Measurements from ENCODE around the gene IKZF3.
"Not testable (repeated sequence)": the region's sequence is repeated elsewhere in the genome, so short reads cannot be mapped to it uniquely, and the experiment has no call there.

The IKZF3 gene

DNA sequence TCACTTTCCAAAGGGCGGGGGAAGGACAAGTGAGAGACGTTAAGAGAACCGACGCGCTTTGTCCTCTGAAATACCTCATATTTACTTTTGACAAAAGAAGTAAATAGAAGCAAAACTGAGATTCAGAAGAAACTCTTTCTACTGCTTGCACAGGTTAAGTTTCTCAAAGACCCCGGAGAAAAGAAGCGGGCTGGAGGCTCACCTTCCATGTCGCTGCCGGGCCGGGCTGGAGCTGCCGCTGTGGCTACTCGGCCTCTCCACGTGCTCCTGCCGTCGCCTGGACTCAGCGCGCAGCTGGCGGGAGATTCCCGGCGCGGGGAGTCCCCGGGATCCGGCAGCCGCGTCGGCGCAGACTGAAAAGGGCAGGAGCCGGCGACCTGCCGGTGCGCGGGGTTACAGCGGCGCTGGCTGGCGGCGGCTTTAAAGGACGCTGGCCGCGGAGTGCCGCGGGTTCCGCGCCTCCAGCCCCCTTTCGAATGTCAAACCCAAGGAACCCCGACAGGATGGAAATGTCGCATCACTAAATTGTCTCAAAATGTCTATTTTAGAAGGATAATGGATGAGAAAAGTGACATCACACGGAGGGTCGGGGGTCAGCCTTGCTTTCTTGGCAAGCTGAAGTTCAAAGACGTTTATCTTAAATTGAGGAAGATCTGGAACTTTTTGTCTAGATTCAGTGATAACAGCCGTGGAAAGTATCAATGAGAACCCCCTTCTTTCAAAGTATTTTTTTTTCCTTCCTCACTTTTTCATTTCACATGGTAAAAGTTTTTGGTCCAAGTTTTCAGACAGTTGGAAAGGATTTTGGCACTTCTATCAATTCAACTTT lies at the start of gene IKZF3:
Gene IKZF3 (minus strand): TSS at position 395 of the 829 bp plus-strand sequence. CDS start 186 bp downstream, at position 209.
- peak; percentile 90 to 92 for DNase-seq

DNA sequence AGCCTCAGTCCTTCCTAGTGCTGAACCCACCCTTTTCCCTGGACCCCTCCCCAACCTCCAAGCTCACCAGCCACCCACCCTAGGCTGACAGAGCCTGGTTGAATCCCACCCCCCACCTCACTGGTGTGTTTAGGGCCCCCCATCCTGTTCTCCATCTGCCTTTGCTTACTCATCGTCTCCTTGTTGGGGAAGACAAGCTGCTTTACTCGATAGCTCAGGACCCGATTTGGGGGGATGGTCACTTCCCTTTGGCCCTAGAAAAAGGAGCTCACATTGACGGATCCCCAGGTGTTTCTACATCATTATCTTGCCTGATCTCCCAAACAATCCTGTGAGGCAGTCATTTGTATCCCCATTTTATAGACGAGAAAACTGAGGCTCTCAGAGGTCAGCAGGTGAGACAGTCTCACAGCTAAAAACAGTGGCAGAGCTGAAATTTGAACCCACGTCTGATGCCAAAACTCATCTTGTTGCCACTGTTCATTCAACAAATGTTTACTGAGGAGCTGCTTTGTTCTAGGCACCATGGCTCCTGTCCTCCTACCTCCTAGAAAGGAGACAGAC lies 44.8 kb upstream of the IKZF3 start:
- no peak for DNase-seq

DNA sequence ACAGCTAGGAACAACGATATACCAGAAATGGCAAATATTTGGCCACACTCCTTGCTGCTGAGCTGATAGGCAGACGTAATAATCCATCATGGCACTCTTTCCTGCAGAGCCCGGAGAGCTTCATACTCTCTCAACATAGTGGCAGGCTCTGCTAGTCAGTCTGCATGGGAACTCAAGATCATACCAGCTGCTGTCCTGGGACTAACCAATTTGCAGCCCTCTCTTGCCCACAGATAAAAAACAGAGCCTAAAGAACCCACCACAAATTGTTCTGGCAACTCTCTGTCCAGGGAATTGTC lies 40.8 kb upstream of the IKZF3 start:
- no peak for DNase-seq

DNA sequence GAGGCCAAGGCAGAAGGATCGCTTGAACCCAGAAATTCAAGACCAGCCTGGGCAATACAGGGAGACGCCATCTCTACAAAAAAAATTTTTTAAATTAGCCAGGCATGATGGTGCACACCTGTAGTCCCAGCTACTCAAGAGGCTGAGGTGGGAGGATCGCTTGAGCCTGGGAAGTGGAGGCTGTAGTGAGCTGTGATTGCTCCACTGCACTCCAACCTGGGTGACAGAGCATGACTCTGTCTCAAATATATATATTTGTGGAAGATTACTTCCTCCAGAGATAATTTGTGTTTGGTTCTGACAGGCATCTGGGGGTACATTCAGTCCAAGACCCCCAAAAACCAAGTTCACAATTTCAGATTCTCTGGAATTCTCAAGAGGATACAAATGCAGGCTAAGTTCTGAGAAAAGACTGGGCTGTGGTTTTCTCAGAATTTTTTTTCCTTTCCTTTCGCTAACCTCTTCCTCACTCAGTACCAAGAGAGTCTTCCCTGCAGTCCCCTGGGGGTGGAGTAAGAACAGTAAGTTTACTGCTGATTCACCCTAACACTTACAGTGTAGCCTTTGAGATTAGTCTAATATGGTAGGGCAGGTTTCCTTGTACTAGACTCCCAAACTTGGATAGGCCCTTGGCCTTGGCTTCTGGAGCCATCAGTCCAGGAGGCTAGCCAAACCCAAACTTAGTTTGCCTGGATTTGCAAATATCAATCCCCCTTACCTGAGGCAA lies 39.2 kb upstream of the IKZF3 start:
- peak in 1 of 2 experiments; percentile 13 for DNase-seq

DNA sequence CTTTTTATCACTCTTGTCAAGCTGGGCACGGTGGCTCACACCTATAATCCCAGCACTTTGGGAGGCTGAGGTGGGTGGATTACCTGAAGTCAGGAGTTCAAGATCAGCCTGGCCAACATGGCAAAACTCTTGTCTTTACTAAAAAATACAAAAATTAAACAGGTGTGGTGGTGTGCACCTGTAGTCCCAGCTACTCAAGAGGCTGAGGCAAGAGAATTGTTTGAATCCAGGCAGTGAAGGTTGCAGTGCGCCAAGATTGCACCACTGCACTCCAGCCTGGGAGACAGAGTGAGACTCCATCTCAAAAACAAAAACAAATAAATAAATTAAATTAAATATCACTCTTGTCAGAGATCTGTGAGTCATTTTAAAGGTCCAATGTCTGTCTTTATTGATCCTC lies 37.9 kb upstream of the IKZF3 start:
- not testable (repeated sequence) for DNase-seq

DNA sequence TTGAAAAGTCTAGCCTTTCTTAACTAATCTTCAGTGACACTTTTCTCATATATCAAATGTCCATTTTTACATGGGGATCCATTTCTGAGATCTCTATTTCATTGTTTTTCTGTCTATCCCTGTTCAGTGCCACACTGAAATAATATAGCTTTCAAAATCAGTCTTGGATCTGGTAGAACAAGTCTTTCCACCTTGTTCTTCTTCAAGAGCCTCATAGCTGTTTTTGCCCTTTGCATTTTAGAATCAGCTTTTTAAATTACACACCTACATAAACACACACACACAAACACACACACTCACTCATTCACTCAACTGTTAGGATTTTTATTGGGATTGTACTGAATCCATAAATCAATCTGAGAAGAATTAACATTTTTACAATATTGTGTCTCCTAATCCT lies 35.1 kb upstream of the IKZF3 start:
- DNase-seq = no peak

DNA sequence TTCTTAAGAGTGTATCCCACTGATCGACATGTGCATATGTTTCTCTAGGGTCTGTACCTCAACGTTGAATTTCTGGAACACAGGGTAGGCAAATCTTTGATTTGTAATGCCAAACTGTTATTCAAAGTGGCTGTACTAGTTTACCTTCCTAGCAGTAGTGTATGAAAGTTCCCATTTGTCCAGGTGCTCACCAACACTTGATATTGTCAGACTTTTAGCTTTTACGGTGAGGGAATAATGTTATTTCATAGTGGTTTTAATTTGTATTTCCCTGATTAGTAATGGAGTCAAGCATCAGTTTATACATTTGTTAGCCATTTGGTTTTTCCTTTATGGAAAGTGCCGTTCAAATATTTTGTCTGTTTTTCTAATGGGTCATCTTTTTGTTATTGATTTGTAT lies 34.0 kb upstream of the IKZF3 start:
- DNase-seq = no peak

DNA sequence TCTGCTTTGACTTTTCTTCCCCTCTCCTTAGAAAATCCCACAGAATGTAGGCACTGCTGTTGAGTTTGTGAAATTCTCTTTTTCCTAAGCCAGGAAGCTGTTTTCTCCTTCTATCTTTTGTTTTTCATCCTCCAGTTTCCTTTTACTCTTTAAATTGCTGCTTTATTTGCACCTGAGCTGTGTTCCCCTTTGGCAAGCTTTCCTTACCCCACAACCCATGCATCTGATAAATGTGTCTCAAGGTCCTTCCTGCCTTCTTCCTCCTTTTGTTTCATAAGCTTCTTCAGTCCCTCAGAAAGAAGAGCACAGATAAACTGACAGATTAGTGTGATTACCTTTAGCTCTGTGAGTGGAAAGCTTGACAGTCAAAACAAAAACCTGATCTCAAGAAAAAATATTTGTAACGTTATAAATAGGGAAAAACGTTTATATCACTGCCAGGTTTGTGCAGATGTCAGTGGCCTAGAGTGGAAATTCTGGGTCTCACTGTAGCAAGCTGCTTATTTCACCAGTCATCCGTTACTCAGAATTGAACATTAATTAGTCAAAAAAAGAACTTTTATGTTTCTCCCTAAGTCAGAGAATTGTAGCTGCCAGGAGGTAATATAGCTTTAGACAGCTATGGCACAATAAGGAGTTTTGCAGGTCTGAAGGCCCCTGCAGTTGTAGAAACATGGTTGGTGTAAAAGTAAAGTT lies 30.7 kb upstream of the IKZF3 start:
- peak in 1 of 2 experiments; percentile 7 for DNase-seq

DNA sequence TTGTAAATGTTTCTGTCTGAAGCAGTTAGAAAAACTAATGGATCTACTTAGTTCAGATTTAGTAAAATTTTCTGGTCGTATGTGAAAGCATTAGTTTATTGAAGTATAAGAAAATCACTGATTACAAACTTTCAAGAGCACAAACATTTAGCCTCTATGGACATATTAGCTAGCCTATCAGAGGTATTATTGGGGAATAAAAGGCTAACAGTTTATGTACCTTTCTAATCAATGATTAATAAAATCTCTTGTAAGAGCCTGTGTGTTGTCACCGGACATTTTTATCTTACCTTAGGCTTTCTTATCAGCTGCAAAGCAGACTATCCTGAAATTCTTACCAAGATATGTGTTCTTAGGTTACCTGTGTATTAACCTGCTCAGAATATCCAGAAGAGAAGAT lies 25.1 kb upstream of the IKZF3 start:
- DNase-seq = no peak

DNA sequence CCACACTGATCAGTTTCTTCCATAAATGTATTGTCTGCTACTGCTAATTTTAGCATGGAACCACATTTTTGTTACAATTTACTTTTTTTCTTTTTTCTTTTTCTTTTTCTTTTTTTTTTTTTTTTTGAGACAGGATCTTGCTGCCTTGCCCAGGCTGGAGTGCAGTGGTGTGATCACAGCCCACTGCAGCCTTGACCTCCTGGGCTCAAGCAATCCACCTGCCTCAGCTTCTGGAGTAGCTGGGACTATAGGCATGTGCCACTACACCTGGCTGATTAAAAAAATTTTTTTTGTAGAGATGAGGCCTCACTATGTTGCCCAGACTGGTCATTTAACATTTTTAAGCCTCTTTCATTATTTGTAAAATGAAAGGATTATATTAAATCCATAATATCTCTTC lies 23.0 kb upstream of the IKZF3 start:
- no peak for DNase-seq

DNA sequence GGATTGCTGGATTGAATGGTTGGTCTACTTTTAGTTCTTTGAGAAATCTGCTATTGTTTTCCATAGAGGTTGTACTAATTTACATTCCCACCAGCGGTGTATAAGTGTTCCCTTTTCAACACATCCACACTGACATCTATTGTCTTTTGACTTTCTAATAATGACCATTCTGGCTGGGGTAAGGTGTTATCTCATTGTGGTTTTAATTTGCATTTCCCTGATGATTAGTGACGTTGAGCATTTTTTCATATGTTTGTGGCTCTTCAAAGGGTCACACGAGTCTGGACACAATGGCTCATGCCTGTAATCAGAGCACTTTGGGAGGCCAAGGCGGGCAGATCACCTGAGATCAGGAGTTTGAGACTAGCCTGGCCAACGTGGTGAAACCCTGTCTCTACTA lies 22.0 kb upstream of the IKZF3 start:
- DNase-seq = not testable (repeated sequence)

DNA sequence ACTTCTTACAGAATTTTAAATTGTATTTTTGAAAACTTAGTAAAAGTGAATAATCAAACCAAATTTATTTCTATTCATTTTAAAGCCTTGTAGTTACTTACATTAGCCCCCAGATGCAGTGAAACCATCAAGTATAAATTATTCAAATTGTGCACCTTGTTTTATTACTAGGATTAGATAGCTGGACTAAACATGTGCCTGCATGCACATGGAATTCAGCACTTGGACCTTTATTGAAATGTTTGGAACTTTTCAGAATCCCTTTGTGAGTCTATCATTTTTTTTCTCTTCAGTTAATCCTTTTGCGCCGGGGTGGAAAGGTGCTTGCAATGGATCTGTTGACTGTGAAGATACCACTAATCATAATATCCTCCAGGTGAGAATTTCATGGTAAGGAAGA lies 8.6 kb upstream of the IKZF3 start:
- DNase-seq = no peak

DNA sequence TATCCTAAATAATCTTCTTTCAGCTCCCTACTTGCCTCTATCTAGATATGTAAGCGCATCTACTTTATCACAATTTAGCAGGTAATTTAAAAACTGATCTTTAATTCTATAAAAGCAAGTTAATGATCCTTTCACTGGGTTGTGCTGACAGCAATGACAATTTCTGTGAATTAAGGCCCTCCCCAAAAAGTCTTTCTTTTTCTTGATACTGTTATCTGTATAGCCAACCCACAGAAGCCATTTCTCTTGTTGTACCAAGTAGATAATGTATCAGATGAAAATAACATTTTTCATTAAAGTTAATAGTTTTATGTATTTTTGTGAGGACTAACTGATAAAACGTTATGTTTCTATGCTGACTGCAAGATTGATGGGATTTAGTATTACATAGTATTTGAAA lies 7.7 kb upstream of the IKZF3 start:
- DNase-seq = no peak

DNA sequence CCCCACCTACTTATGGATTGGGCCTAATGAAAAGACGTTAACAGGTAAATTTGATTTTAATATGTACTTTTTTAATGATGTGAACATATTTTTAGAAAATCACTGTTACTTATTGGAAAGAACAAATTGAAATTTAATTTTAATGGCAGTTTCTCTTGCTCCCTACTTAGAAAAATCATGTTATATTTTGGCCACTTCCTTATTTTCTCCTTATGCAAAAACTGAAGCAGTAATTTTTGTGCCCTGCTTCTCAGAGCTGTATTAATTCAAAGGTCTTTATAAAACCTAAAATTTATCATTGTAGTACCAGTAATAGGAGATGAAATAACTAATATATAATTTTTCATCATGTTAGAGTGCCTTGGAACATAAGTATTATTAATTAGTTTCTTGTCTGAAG lies 6.7 kb upstream of the IKZF3 start:
- no peak for DNase-seq

DNA sequence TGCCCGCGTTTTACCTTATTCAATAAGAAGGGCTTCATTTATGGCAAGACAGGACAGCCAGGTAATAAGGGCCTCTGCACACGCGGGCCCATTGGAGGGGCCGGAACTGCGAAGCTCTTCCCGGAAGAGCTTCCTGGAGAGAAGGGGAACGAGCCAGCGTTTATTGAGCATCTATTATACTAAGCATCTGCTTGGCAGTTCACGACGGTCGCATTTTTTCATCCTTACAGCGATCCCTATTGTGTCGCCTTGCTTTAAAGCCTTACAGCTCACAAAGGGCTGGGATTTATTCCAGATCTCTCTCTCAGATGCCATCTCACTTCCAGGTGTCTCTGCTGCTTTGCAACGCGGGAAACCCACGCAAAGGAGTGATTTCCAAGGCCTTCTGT lies 4.4 kb upstream of the IKZF3 start:
- no peak for DNase-seq

DNA sequence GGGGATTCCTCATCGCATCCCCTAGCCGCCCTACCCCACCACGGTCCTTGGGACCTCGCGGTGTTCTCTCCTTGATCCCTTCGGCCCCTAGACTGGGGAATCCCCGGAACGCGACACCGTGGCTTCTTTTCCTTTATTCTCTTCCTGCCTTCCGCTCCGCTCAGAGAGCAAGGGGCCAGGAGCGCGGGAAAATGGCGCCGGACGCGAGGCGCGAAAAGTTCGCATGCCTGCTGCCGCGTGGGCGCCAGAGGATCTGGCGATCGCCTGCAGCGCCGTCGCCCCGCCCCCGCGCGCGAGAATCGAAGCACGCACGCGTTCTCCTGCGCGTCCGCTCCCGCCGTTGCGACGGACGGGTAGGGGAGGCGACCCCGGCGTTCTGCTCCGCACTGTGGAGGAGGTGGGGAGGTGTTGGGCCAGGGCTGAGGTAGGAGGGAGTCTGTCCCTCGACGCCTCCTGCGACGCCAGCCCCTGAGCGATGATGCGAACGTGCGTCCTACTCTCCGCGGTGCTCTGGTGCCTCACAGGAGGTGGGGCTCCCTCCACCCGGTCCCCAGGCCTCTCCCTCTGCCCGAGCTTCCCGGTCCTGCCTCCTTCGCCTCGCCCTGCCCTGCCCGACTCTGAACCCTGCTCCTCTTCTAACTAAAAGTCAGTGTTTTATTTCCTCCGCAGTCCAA lies 3.9 kb upstream of the IKZF3 start, which contains the start of gene ZPBP2:
Gene ZPBP2 (plus strand): TSS at position 323 of the 674 bp plus-strand sequence. CDS start 153 bp downstream, at position 476.
- DNase-seq = peak; percentile 77 to 78

DNA sequence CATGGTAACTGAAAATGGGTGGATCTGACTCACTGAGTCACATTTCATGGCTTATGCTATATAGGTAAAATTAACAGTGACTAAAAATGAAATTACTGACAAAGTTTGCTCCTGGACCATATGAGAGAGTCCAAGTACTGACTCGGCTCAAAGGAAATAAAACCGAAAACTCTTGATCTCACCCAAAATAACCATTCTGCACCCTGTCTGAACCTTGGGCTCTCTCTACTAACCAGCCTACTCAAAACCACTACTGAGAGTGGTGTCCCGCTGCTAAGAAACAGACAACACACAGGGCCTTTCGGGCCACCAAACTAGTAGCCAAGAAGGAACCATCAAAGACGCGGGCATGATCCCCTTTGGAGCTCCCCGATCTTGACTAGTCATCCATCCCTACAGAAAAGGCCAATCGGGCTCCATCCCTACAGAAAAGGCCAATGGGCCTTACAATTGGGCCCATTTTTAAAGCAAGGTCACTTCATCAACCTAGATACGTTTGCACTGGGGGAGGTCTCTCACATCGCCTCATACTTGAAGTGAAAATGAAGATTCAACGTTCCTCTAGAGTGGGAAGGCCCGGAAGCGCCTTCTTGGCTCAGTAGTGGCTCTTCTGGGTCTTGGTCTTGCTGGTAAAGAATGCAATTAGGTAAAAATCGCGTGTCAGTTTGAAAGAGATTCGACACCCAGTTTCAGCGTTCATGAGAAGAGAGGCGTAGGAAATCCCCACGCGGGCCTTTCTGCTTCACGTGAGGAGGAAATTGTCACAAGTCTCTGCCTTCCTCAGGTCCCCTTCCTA lies 3.2 kb upstream of the IKZF3 start:
- DNase-seq = peak; percentile 79 to 81

DNA sequence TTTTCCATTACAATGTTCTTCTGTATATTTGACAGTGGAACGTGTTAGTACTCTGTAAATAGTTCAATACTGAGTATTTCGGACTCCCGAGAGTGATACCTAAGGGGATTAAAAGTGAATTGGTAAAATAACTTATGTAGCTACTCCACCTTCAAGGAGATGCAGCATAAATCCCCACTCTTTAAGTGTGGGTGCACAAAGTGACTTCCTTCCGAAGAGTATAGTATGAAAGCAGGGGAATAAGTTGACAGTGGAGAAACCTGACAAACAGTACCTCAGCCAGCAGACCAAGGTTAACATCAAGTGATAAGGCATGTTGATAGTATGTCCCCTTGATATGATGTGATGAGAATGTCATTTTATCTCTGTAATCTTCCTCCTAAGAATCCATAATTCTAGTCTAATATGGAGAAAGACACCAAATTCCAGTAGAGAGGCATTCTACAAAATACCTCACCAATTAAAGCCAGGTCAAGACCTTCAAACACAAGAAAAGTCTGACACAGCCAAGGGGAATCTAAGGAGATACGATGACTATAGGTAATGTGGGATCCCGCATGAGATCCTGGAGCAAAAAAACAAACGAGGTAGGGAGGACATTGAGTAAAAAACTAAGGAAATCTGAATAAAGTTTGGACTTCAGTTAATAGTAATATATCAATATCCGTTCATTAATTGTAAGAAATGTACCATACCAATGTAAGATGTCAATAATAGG lies 2.1 kb upstream of the IKZF3 start:
- DNase-seq = no peak

DNA sequence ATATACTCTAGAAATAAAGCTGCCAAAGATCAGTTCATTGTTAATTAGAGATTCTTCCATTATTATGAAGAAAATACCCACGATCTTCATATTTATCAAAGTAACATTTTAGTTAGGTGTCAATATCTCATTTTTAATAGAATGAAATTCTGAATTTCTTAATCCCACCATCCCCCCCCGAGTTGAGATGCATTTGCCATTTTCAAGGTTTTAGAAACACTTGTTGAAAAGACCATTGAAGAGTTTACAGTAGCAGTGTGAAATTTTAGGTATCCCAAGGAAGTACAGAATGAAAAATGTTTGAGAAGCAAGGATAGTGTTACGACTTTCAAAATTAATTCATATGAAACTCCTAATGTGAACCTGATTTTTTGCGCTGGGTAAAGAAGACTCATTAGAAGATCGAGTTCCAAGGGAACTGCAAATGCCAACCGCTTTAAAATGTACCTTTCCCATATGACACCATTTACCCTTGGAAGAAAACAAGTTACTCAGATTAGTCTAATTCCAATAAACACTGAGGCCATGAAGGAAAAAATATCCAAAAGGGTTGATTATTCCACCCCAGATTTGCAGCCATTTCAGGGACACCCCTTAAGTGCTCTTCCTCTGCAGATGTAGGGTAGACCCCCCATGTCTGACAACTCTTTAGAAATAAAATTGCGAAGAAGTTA lies 731 bp downstream of the IKZF3 start:
- DNase-seq = no peak

DNA sequence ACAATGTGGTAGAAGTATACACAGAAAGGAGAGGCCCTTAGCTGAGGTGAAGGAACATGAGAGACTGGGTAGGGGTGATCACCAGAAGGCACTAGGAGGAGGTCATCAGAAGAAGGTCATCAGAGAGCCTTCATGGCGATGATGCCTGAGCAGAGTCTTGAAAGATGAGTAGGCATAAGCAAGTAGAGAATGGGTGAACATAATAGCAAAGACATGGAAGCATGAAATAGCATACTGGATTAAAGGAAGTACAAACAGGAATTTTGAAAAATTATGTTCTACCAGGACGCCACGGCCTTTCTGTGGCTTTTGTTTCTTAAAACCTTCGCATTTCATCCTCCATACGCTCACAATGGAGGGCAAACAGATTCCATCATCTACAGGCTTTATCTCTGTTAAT lies 2.9 kb downstream of the IKZF3 start:
- DNase-seq = no peak

Measured in activated T-cell treated with anti-CD3 and anti-CD28 coated beads, Interleukin-2, amount 50 U/mL, for 48 hours (primary cell).